ENCODE measurements around the gene ATP2B1.
A peak's percentile ranks its signal among the peaks of the same experiment; 100 is the strongest.
"Not testable (repeated sequence)": the region's sequence is repeated elsewhere in the genome, so short reads cannot be mapped to it uniquely, and the experiment has no call there.

ATP2B1 gene

GRCh38 chr12:89708565-89709156 lies at the start of gene ATP2B1:
Gene ATP2B1 (minus strand): TSS chr12:89708838. CDS start chr12:89655886, 52,952 bp downstream.
- peak within 1 kb of the TSS; percentile 98 for H3K27ac Mint-ChIP-seq (ENCODE audit: low read depth)
- peaks cover 43% of the 10 kb centered on the region for H3K4me1 Mint-ChIP-seq
- DNase-seq (ENCODE audit: low spot score in 2 of 2) (peak; percentile 75 to 81), ATAC-seq (replicated peaks; ENCODE audit: extremely low read depth, poor library complexity, severe bottlenecking) (peak; percentile 55)
- H3K27me3 Mint-ChIP-seq: no peaks in the 10 kb centered on the region
- peaks cover 32% of the 10 kb centered on the region for H3K36me3 Mint-ChIP-seq (ENCODE audit: insufficient read depth)
- peak within 1 kb of the TSS; percentile 93 for H3K4me3 Mint-ChIP-seq
- no peaks in the 10 kb centered on the region for H3K9me3 Mint-ChIP-seq

GRCh38 chr12:89757987-89758386 lies 49.3 kb upstream of the ATP2B1 start:
- peak overlapping the region; percentile 96 for H3K27ac Mint-ChIP-seq (ENCODE audit: low read depth)
- H3K36me3 Mint-ChIP-seq (ENCODE audit: insufficient read depth); H3K9me3 Mint-ChIP-seq; H3K27me3 Mint-ChIP-seq; ATAC-seq (replicated peaks; ENCODE audit: extremely low read depth, poor library complexity, severe bottlenecking); DNase-seq (ENCODE audit: low spot score in 2 of 2); H3K4me3 Mint-ChIP-seq: not testable (repeated sequence)
- H3K4me1 Mint-ChIP-seq: peaks cover 46% of the 10 kb centered on the region

- peaks cover 6% of the 10 kb centered on the region for H3K36me3 Mint-ChIP-seq (ENCODE audit: insufficient read depth)
- peak; percentile 81 for ATAC-seq (replicated peaks; ENCODE audit: extremely low read depth, poor library complexity, severe bottlenecking)
- H3K4me3 Mint-ChIP-seq: peak overlapping the region; percentile 23
- H3K27ac Mint-ChIP-seq (ENCODE audit: low read depth): peak overlapping the region; percentile 96
- peak in 1 of 2 donors; percentile 17 for DNase-seq (ENCODE audit: low spot score in 2 of 2)
- peaks cover 45% of the 10 kb centered on the region for H3K4me1 Mint-ChIP-seq
- H3K27me3 Mint-ChIP-seq: no peaks in the 10 kb centered on the region
- peaks cover 7% of the 10 kb centered on the region for H3K9me3 Mint-ChIP-seq
Measured at GRCh38 chr12:89756585-89757398, 48.2 kb upstream of the ATP2B1 start.

- Mint-ChIP-seq H3K4me3 (peak overlapping the region; percentile 23), H3K36me3 (ENCODE audit: insufficient read depth) (peaks cover 6% of the 10 kb centered on the region), H3K4me1 (peaks cover 45% of the 10 kb centered on the region), H3K9me3 (peaks cover 7% of the 10 kb centered on the region), H3K27me3 (no peaks in the 10 kb centered on the region), H3K27ac (ENCODE audit: low read depth) (peak overlapping the region; percentile 96)
- DNase-seq (ENCODE audit: low spot score in 2 of 2) (no peak), ATAC-seq (replicated peaks; ENCODE audit: extremely low read depth, poor library complexity, severe bottlenecking) (no peak)
Measured at GRCh38 chr12:89756194-89756584, 47.6 kb upstream of the ATP2B1 start.

- Mint-ChIP-seq H3K27me3 (no peaks in the 10 kb centered on the region), H3K9me3 (peaks cover 7% of the 10 kb centered on the region), H3K27ac (ENCODE audit: low read depth) (no peak overlapping the region), H3K36me3 (ENCODE audit: insufficient read depth) (peaks cover 5% of the 10 kb centered on the region), H3K4me3 (no peak overlapping the region), H3K4me1 (peaks cover 32% of the 10 kb centered on the region)
- DNase-seq (ENCODE audit: low spot score in 2 of 2) (no peak), ATAC-seq (replicated peaks; ENCODE audit: extremely low read depth, poor library complexity, severe bottlenecking) (no peak)
Measured at GRCh38 chr12:89753997-89754396, 45.4 kb upstream of the ATP2B1 start.

- H3K27ac Mint-ChIP-seq (ENCODE audit: low read depth): peak overlapping the region; percentile 42
- H3K4me1 Mint-ChIP-seq: peaks cover 23% of the 10 kb centered on the region
- ATAC-seq (replicated peaks; ENCODE audit: extremely low read depth, poor library complexity, severe bottlenecking): no peak
Measured at GRCh38 chr12:89752341-89752740, 43.7 kb upstream of the ATP2B1 start.

GRCh38 chr12:89750389-89751351 lies 42.0 kb upstream of the ATP2B1 start:
- Mint-ChIP-seq H3K27ac (ENCODE audit: low read depth) (no peak overlapping the region), H3K36me3 (ENCODE audit: insufficient read depth) (no peaks in the 10 kb centered on the region), H3K4me1 (peaks cover 7% of the 10 kb centered on the region), H3K27me3 (no peaks in the 10 kb centered on the region), H3K9me3 (no peaks in the 10 kb centered on the region), H3K4me3 (no peak overlapping the region)
- ATAC-seq (replicated peaks; ENCODE audit: extremely low read depth, poor library complexity, severe bottlenecking) (no peak), DNase-seq (ENCODE audit: low spot score in 2 of 2) (no peak)

More at GRCh38 chr12:89752341-89752740, 43.7 kb upstream of the ATP2B1 start:
- Mint-ChIP-seq H3K4me3 (no peak overlapping the region), H3K27me3 (no peaks in the 10 kb centered on the region), H3K36me3 (ENCODE audit: insufficient read depth) (peaks cover 5% of the 10 kb centered on the region), H3K9me3 (peaks cover 7% of the 10 kb centered on the region)
- no peak for DNase-seq (ENCODE audit: low spot score in 2 of 2)

- Mint-ChIP-seq H3K36me3 (ENCODE audit: insufficient read depth) (no peaks in the 10 kb centered on the region), H3K9me3 (no peaks in the 10 kb centered on the region), H3K27me3 (no peaks in the 10 kb centered on the region), H3K4me3 (no peak overlapping the region), H3K27ac (ENCODE audit: low read depth) (no peak overlapping the region), H3K4me1 (peaks cover 7% of the 10 kb centered on the region)
- DNase-seq (ENCODE audit: low spot score in 2 of 2): no peak
- ATAC-seq (replicated peaks; ENCODE audit: extremely low read depth, poor library complexity, severe bottlenecking): no peak
Measured at GRCh38 chr12:89748791-89749190, 40.2 kb upstream of the ATP2B1 start.

- Mint-ChIP-seq H3K4me3 (no peak overlapping the region), H3K4me1 (peaks cover 4% of the 10 kb centered on the region), H3K9me3 (peaks cover 15% of the 10 kb centered on the region), H3K27ac (ENCODE audit: low read depth) (no peak overlapping the region), H3K27me3 (no peaks in the 10 kb centered on the region), H3K36me3 (ENCODE audit: insufficient read depth) (no peaks in the 10 kb centered on the region)
- DNase-seq (ENCODE audit: low spot score in 2 of 2) (no peak), ATAC-seq (replicated peaks; ENCODE audit: extremely low read depth, poor library complexity, severe bottlenecking) (no peak)
Measured at GRCh38 chr12:89745286-89745685, 36.6 kb upstream of the ATP2B1 start.

GRCh38 chr12:89742337-89743022 lies 33.8 kb upstream of the ATP2B1 start:
- no peak overlapping the region for H3K27ac Mint-ChIP-seq (ENCODE audit: low read depth)
- H3K4me1 Mint-ChIP-seq: peaks cover 4% of the 10 kb centered on the region
- DNase-seq (ENCODE audit: low spot score in 2 of 2) (no peak), ATAC-seq (replicated peaks; ENCODE audit: extremely low read depth, poor library complexity, severe bottlenecking) (no peak)
- H3K27me3 Mint-ChIP-seq: no peaks in the 10 kb centered on the region
- H3K4me3 Mint-ChIP-seq: no peak overlapping the region
- H3K36me3 Mint-ChIP-seq (ENCODE audit: insufficient read depth): no peaks in the 10 kb centered on the region
- peaks cover 33% of the 10 kb centered on the region for H3K9me3 Mint-ChIP-seq

- Mint-ChIP-seq H3K9me3 (peaks cover 33% of the 10 kb centered on the region), H3K4me1 (peaks cover 4% of the 10 kb centered on the region), H3K27me3 (no peaks in the 10 kb centered on the region), H3K4me3 (no peak overlapping the region), H3K36me3 (ENCODE audit: insufficient read depth) (no peaks in the 10 kb centered on the region), H3K27ac (ENCODE audit: low read depth) (no peak overlapping the region)
- no peak for DNase-seq (ENCODE audit: low spot score in 2 of 2)
- ATAC-seq (replicated peaks; ENCODE audit: extremely low read depth, poor library complexity, severe bottlenecking): no peak
Measured at GRCh38 chr12:89740943-89741342, 32.3 kb upstream of the ATP2B1 start.

- H3K4me1 Mint-ChIP-seq: peaks cover 7% of the 10 kb centered on the region
- H3K36me3 Mint-ChIP-seq (ENCODE audit: insufficient read depth): no peaks in the 10 kb centered on the region
- no peaks in the 10 kb centered on the region for H3K27me3 Mint-ChIP-seq
- DNase-seq (ENCODE audit: low spot score in 2 of 2) (no peak), ATAC-seq (replicated peaks; ENCODE audit: extremely low read depth, poor library complexity, severe bottlenecking) (peak; percentile 36)
- H3K9me3 Mint-ChIP-seq: peaks cover 29% of the 10 kb centered on the region
- H3K4me3 Mint-ChIP-seq: no peak overlapping the region
- no peak overlapping the region for H3K27ac Mint-ChIP-seq (ENCODE audit: low read depth)
Measured at GRCh38 chr12:89736995-89737394, 28.4 kb upstream of the ATP2B1 start.
